GM19043 (cell line): Measurements from ENCODE around the gene OR10J1.

ENCODE experiments used
- ATAC-seq: cut with Tn5 transposase; IDR thresholded peaks from one replicate; pipeline ENCODE4 v1.9.1; 2021; ENCODE audit warnings: low read depth; ENCODE audit not compliant: unreplicated experiment

Gene OR10J1

GRCh38 chr1:159483501-159483900 is 44.0 kb downstream of the OR10J1 start:
- no peak for ATAC-seq
